Lower leg skin (tissue), 4 donors: ENCODE results near the gene SKOR1. TPM values are rescaled to one million over a fixed set of nuclear protein-coding genes. Genes with fewer than 3 reads are reported as not detected.

Experiments
- DNase-seq, 2 donors: peaks; one replicate each; pipeline ENCODE4 v3.0.0-alpha.2; 2019; ENCODE audit warnings: low spot score in 2 of 2
- H3K4me3 ChIP-seq: fragments of 200-600 bp; sonication (generic); 2 replicates; pipeline ENCODE4 v1.5.1; 2017; ENCODE audit warnings: mild to moderate bottlenecking, low read depth; ENCODE audit not compliant: poor library complexity, severe bottlenecking
- CTCF ChIP-seq, 3 donors: fragments of 450-650 bp; IDR thresholded peaks; one replicate each; pipeline ENCODE4 v1.5.1; 2016; ENCODE audit warnings: antibody characterized with exemption in 3 of 3, mild to moderate bottlenecking in 3 of 3, moderate library complexity in 2 of 3
- POLR2A ChIP-seq, 2 donors: fragments of 450-650 bp; IDR thresholded peaks; one replicate each; pipeline ENCODE4 v1.6.1; 2016 to 2017; ENCODE audit warnings: antibody characterized with exemption in 2 of 2, mild to moderate bottlenecking in 1 of 2, moderate library complexity in 1 of 2
- WGBS, 2 donors: methylation state at CpG; one replicate each; pipeline ENCODE4 v1.1.5; 2018; 5-methylcytosine and 5-hydroxymethylcytosine counted together
- intact Hi-C: fragments of 100-400 bp; cut with DNase I; formaldehyde crosslinking; loops from one replicate; pipeline ENCODE4 v1.15.0; 2023; ENCODE audit warnings: low total_unique reads
- total RNA-seq, 4 donors: library from RNA; depleted of rRNA; stranded (reverse); fragments of >200 nt; gene quantifications; one replicate each; pipeline ENCODE4 v1.1.0, GENCODE V29; 2016

SKOR1 gene
- total RNA-seq, 4 donors from 2014 or later = 1.2 to 2.2 (median 1.5) TPM; not detected in 1

GRCh38 chr15:67778968-67779548 lies 46.3 kb upstream of the SKOR1 start:
- no peak for TF ChIP-seq POLR2A (IDR thresholded peaks at IDR 0.05)
- no peak for TF ChIP-seq CTCF (IDR thresholded peaks at IDR 0.05)
- intact Hi-C loops = no loop called here
- 78 to 84% methylated on average over 5 of the region's 5 CpGs for WGBS, 2 donors
- no peak for DNase-seq
- H3K4me3 ChIP-seq = no peak overlapping the region

GRCh38 chr15:67779549-67780111 lies 45.7 kb upstream of the SKOR1 start:
- intact Hi-C loops = no loop called here
- 81 to 86% methylated on average over 6 of the region's 6 CpGs for WGBS, 2 donors
- no peak overlapping the region for H3K4me3 ChIP-seq
- no peak for DNase-seq
- TF ChIP-seq POLR2A (IDR thresholded peaks at IDR 0.05) (no peak), CTCF (IDR thresholded peaks at IDR 0.05) (no peak)

- intact Hi-C loops = no loop called here
- WGBS, 2 donors = 92 to 95% methylated on average over 3 of the region's 3 CpGs
- TF ChIP-seq POLR2A (IDR thresholded peaks at IDR 0.05) (no peak), CTCF (IDR thresholded peaks at IDR 0.05) (no peak)
Observed at GRCh38 chr15:67781061-67781460, 44.2 kb upstream of the SKOR1 start.

GRCh38 chr15:67781907-67782690 lies 43.2 kb upstream of the SKOR1 start:
- WGBS, 2 donors = 83% methylated on average over 10 of the region's 10 CpGs

More at GRCh38 chr15:67781061-67781460, 44.2 kb upstream of the SKOR1 start:
- no peak for DNase-seq
- H3K4me3 ChIP-seq = no peak overlapping the region

GRCh38 chr15:67782691-67782991 lies 42.7 kb upstream of the SKOR1 start:
- intact Hi-C loops = no loop called here
- WGBS, 2 donors = 84 to 86% methylated on average over 6 to 7 of the region's 7 CpGs
- TF ChIP-seq POLR2A (IDR thresholded peaks at IDR 0.05) (no peak), CTCF (IDR thresholded peaks at IDR 0.05) (no peak)
- DNase-seq = no peak
- H3K4me3 ChIP-seq = no peak overlapping the region

More at GRCh38 chr15:67781907-67782690, 43.2 kb upstream of the SKOR1 start:
- no peak overlapping the region for H3K4me3 ChIP-seq
- intact Hi-C loops = no loop called here
- no peak for DNase-seq
- TF ChIP-seq CTCF (IDR thresholded peaks at IDR 0.05) = no peak
- no peak for TF ChIP-seq POLR2A (IDR thresholded peaks at IDR 0.05)
